HG03457 (cell line): Measurements from ENCODE around the gene PLEKHN1.

Source experiments
- ATAC-seq: cut with Tn5 transposase; IDR thresholded peaks from one replicate; pipeline ENCODE4 v1.9.1; 2021; ENCODE audit warnings: moderate number of reproducible peaks; ENCODE audit not compliant: unreplicated experiment

PLEKHN1 gene

DNA sequence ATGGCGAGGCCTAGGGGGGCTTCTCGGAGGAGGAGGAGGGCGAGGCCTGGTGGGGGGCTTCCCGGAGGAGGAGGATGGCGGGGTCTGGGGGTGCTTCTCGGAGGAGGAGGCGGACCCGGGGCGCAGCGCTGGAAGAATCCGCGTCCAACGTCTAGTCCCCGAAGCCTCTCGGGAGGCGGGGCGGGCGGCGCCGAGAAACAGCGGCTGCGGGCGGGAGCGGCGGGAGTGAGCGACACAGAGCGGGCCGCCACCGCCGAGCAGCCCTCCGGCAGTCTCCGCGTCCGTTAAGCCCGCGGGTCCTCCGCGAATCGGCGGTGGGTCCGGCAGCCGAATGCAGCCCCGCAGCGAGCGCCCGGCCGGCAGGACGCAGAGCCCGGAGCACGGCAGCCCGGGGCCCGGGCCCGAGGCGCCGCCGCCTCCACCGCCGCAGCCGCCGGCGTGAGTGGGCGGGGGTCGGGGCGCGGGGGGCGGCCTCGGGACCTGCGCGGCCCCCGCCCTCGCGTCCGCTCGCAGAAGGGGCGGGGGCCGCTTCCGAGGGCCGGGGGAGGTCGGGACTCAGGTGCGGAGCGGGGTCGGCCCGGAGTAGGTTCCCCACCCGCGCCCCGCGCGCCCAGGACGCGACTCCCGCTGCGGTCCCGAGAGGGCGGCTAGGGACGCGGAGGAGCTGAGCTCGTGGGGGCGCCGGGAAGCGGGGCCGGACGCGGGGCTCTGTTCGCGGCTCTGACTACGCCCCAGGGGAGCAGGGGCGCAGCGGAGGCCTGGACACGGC lies 5.7 kb upstream of the PLEKHN1 start, which contains the start of gene KLHL17:
Gene KLHL17, plus strand, starts transcription at position 222 of the 769 bp plus-strand sequence. Its CDS starts 110 bp downstream, at position 332.
- ATAC-seq: no peak

DNA sequence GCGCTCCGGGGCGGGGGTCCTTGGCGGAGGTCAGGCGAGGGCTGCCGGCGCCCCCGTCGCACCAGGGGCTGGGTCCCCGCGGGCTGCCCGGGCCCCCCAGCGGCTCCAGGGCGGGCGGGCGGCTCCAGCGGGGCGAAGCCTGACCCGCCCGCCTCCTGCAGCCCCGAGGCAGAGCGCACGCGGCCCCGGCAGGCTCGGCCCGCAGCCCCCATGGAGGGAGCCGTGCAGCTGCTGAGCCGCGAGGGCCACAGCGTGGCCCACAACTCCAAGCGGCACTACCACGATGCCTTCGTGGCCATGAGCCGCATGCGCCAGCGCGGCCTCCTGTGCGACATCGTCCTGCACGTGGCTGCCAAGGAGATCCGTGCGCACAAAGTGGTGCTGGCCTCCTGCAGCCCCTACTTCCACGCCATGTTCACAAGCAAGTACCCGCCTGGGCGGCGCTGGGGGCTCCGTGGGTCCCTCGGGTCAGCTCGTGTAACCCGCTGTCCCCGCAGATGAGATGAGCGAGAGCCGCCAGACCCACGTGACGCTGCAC lies 5.1 kb upstream of the PLEKHN1 start:
- no peak for ATAC-seq

DNA sequence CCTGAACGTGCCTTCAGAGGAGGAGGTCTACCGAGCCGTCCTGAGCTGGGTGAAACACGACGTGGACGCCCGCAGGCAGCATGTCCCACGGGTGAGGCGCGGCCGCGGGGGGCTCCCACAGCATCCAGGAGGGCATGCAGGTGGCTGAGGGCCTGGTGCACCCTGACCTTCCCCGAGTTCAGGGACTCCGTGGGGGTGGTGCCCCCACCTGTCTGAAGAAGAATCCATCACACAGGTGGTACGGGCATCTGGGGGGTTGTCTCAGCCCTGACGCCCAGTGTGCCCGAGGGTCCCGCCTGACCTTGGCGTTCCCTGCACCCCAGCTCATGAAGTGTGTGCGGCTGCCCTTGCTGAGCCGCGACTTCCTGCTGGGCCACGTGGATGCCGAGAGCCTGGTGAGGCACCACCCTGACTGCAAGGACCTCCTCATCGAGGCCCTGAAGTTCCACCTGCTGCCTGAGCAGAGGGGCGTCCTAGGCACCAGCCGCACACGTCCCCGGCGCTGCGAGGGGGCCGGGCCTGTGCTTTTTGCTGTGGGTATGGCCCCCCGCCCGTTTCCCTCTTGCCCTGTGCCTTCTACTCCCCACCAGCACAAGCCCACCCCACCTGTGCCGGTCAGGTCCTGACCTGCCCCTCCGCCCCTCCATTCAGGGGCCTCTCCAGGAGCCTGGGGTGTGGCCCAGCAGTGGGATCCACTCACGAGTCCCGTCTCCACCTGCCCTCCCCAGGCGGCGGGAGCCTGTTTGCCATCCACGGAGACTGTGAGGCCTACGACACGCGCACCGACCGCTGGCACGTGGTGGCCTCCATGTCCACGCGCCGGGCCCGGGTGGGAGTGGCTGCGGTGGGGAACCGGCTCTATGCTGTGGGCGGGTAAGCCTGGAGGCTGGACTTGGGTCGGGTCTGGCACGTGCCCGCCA lies 3.6 kb upstream of the PLEKHN1 start:
- ATAC-seq: no peak

DNA sequence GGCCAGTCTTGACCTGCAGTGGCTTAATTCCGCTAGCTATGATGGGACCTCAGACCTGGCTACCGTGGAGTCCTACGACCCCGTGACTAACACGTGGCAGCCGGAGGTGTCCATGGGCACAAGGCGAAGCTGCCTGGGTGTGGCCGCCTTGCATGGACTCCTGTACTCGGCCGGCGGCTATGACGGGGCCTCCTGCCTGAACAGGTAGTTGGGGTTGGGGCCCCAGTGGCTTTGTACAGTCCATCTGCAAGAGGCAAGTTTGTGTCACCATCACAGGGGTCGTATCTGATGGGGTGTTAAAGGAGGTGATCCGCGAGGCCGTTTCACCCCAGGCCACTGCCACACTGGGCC lies 3.0 kb upstream of the PLEKHN1 start:
- ATAC-seq: no peak

DNA sequence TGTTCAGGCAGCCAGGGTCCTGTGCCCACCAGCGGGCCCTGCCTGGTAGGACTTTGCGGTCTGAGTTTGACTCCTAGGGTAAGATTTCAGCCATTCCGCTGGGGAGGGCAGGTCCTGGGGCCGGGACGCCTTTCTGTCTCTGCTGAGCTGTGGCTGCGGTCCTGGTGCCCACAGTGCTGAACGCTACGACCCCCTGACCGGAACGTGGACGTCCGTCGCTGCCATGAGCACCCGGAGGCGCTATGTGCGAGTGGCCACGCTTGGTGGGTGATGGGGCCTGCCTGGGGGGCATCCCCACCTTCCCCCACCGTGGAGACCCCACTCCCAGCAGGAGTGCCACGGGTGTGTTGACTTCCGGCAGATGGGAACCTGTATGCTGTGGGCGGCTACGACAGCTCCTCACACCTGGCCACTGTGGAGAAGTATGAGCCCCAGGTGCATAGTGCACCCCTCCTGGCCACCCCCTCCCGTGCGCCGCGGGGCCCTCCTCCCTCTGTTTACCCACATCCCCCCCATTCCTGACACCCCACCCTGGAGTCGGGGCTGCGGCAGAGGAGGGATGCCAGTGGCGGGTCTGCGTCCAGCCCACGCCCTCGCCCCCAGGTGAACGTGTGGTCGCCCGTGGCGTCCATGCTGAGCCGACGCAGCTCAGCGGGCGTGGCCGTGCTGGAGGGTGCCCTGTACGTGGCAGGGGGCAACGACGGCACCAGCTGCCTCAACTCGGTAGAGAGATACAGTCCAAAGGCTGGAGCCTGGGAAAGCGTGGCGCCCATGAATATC lies 2.3 kb upstream of the PLEKHN1 start:
- no peak for ATAC-seq

DNA sequence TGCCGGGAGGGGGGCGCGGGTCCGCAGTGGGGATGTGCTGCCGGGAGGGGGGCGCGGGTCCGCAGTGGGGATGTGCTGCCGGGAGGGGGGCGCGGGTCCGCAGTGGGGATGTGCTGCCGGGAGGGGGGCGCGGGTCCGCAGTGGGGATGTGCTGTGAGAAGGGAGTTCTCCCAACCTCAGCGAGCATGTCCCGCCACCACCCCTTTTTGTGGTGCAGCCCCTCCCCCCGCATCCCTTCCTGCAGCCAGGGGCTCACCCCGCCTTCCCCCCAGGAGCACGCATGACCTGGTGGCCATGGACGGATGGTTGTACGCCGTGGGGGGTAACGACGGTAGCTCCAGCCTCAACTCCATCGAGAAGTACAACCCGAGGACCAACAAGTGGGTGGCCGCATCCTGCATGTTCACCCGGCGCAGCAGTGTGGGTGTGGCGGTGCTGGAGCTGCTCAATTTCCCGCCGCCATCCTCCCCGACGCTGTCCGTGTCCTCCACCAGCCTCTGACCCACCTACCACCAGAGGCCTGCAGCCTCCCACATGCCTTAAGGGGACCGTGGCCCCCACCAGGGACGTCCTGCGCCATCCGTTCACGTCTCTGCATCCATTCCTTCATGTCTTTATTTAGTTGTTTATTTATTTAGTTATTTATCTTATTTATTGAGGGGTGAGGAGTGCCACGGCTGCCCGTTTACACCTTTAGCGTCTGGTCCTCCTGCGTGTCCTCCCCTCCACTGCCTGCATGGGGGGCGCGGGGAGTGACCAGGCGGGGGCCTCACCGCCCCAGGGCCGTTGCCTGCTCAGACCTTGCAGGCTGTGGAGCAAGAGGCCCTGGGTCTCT lies 1.4 kb upstream of the PLEKHN1 start:
- no peak for ATAC-seq

DNA sequence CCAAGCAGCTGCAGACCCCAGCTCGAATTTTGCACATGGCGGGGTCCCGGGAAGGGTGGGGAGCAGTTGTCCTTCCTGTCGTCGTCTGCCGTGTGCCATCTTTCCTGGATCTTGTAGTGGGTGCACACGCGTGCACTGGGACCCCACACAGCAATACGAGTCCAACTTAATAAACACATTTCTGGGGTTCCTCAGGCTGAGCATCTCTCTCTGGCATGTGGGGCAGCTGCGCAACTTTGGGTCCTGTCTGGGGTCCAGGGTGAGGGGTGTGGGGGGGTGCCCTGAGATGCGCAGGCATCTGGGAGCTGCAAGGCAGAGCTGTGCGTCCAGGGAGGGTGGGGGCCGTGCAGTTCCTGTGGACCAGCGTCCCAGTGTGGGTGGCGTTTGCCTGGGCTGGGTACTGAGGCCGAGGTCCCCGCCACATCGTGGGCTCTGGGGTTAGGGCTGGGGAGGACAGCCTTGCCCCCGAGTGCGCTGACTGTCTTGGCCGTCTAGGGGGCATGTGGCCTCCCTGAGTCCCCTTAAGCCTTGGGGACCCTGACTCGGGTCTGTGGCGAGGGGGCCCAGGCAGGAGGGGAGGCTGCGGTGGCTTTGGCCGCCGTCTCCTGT lies 652 bp upstream of the PLEKHN1 start:
- ATAC-seq: no peak

DNA sequence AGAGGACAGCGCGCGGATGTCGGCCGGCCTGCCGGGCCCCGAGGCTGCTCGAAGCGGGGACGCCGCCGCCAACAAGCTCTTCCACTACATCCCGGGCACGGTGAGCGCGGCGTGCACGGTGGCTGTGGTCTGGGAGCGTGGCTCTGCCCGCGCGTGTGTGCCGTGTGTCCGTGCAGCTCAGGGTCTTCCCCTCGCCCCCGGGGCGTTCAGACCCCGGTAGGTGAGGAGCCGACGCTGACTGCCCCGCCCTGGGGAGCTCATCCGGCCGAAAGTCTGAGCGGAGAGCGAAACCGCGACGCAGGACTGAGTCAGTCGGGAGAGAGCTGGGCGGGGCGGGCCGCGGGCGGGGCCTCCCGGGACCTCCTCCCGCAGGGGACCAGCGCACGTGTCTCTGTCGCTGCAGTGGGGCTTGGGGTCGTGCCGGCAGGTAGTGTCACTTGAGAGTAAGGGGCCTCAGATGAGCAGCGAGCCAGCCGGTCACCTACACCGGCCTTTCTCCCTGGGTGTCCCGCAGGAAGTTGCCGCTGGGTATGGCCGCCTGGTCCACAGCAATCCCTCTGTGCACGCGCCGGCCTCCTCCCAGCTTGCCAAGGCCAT lies 520 bp downstream of the PLEKHN1 start:
- ATAC-seq: no peak

DNA sequence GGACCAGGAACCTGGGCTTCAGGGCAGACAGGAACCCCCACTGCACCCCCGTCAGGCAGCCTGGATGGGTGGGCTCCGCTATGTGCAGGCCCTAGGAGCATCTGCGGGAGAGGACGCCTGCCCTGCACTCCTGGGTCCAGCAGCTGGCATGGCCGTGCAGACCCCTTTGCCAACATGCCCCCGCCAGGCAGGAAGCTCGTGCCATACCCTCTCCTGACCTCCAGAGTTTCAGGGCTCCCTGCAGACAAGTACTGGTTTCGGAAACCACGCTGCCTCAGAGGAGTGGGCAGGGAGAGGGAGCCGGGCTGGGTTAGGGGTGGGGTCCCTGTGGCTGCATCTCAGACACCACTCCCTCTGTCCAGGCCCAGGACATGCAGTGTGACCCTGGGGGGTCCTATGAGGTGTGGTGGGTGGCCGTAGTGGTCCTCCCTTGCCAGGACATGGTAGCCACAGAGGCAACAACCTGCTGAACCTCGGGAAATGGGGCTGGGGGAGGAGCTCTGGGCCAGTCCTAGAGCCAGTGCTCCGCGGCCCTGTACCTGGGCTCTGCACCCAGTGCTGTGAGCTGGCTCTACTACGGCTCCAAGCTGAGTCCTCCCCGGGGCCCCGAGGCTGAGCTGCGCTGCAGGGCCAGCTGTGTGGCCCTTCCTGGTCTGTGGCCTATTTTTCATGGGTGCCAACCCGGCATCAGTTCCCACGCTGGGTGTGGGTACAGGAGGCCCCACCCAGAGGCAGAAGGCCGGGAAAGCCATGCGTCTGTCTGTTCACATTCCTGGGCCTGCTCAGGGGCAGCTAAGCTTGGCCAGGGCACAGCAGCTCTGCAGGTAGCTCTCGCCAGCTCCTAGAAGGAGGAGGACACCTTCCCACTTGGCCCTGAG lies 1.4 kb downstream of the PLEKHN1 start:
- no peak for ATAC-seq

DNA sequence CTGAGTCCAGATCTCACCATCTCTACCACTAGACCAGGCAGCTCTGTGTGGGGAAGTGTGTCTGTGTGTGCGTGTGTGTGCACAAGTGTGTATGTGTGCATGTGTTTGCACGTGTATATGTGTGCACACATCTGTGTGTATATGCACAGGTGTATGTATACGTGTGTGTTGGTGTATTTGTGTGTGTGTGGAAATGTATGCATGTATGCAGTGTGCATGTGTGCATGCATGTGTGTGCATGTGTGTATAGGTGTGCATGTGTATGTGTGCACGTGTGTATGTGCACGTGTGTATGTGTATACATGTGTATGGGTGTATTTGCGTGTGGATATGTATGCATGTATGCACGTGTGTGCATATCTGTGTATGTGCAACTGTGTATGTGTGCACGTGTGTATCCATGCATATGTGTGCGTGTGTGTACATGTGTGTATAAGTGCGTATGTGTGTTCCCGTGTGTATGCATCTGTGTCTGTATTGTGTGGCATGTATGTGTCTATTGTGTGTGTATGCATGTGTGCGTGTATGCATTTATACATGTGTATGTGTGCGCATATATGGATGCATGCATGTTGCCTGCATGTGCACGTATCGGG lies 3.1 kb downstream of the PLEKHN1 start:
- ATAC-seq: no peak

DNA sequence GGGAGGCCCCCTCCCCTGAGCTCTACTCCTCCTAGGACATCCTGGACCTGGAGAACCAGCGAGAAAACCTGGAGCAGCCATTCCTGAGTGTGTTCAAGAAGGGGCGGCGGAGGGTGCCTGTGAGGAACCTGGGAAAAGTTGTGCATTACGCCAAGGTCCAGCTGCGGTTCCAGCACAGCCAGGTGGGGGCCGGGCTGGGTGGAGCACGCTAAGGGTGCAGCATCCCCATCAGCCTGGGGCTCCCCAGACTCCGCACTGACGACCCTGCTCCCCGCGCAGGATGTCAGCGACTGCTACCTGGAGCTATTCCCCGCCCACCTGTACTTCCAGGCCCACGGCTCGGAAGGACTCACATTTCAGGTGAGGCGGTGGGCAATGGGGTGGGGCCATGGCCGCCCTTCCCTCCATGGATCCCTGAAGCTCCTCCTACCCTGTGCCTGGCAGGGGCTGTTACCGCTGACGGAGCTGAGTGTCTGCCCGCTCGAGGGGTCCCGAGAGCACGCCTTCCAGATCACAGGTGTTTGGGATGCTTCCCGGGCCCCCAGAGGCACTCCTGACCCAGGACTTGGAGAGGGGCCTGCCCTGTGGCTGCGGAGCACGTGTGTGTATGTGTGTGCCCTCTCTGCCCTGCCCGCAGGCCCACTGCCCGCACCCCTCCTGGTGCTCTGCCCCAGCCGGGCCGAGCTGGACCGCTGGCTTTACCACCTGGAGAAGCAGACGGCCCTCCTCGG lies 4.1 kb downstream of the PLEKHN1 start:
- ATAC-seq: no peak

DNA sequence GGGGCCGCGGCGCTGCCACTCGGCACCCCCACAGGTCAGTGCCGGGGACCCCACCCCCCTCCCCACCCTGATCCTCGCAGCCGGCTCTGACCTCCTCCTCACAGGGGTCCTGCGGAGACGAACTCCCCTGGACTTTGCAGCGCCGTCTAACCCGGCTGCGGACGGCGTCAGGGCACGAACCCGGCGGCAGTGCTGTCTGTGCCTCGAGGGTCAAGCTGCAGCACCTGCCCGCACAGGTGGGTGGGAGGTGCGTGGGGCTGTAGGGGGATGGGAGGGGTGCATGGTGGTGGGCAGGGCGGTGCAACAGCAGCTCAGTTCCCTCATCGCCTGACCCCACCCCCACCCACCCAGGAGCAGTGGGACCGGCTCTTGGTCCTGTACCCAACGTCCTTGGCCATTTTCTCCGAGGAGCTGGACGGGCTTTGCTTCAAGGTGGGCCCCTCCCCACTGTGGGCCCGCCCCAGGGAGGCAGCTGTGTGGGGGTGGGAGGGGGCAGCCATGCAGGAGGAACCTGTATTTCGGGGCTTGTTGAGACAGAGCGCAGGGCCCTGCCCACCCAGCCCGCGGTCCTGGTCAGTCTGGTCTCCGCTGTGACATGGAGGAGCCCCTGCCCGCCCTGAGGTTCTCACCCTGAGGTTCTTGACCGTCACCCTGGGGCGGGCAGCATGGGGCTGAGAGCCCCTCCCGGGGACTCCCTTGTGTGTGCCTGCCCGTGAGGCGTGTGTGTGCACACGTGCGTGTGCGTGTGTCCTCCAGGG lies 4.9 kb downstream of the PLEKHN1 start:
- ATAC-seq: no peak

DNA sequence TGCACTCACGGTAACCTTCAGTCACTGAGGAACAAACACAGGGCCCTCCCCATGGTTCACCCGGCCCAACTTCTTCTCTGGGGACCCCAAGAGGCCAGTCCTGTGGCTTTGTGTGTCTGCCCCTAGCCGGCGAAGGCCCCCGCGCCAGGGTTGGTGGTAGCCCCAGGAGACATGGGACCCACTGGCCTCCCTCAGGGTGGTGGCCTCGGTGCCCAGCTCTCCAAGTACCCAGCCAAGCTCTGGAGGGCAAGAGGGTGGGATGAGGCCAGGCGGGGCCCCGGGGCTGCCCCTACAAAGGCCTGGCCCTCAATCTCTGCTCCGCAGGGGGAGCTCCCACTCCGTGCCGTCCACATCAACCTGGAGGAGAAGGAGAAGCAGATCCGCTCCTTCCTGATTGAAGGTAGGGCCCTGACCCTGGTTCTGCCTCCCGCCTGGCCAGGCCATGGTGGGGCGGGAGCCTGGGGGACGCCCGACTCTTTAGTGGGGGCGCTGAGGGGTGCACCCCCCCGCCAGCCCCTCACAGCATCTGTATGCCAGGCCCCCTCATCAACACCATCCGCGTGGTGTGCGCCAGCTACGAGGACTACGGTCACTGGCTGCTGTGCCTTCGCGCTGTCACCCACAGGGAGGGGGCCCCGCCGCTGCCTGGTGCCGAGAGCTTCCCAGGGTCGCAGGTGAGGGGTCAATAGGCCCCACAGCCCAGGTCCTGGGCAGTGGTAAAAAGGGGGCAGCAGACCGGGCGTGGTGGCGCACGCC lies 5.6 kb downstream of the PLEKHN1 start:
- ATAC-seq: no peak

DNA sequence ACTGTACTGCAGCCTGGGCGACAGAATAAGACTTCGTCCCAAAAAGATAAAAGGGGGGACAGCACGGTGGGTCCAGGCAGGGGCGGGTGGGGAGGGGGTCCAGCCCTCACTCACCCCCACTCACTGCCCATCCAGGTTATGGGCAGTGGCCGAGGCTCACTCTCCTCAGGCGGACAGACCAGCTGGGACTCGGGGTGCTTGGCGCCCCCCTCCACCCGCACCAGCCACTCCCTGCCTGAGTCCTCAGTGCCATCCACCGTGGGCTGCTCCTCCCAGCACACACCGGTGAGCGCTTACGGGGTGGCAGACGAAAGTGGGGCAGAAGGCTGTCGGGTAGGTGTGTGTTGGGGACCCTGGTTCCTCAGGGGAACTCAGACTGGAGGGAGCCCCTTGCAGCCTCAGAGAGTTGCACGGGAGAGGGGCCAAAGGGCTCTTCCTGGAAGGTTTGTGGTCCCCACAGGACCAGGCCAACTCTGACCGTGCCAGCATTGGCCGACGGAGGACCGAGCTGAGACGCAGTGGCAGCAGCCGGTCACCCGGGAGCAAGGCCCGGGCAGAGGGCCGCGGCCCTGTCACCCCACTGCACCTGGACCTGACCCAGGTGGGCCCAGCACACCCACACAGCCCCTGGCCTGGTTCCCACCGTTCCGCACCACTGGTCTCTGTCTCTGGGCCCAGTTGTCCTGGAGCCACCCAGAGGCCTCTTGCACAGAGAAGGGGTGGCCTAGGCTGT lies 6.6 kb downstream of the PLEKHN1 start:
- no peak for ATAC-seq
